Mesendoderm (in vitro differentiated cells): ENCODE results near the gene ETNPPL.

Source experiments
- DNase-seq: peaks from one replicate; pipeline ENCODE4 v3.0.0; 2013
- H2AK5ac ChIP-seq: 2 replicates; pipeline ENCODE4 v1.6.1; 2013; ENCODE audit warnings: low read length, inconsistent platforms
- H2BK120ac ChIP-seq: 2 replicates; pipeline ENCODE4 v1.6.1; 2013; ENCODE audit warnings: low read depth, mild to moderate bottlenecking, low read length, moderate library complexity, mixed read lengths
- H2BK15ac ChIP-seq: replicated peaks from 2 replicates; pipeline ENCODE4 v1.6.1; 2013; ENCODE audit warnings: low read depth, mild to moderate bottlenecking, moderate library complexity
- H2BK5ac ChIP-seq: 2 replicates; pipeline ENCODE4 v1.6.1; 2013; ENCODE audit warnings: low read length, inconsistent platforms
- H3K18ac ChIP-seq: 2 replicates; pipeline ENCODE4 v1.6.1; 2013; ENCODE audit warnings: mild to moderate bottlenecking, low read length, mixed read lengths
- H3K23ac ChIP-seq: one replicate; pipeline ENCODE4 v1.6.1; 2013; ENCODE audit warnings: low read length
- H3K27ac ChIP-seq: 2 replicates; pipeline ENCODE4 v1.5.1; 2013; ENCODE audit warnings: low read depth, mild to moderate bottlenecking, inconsistent platforms, low read length, moderate library complexity
- H3K27me3 ChIP-seq: 2 replicates; pipeline ENCODE4 v1.6.1; 2013; ENCODE audit warnings: low read length, control low read depth, mild to moderate bottlenecking, inconsistent platforms; ENCODE audit not compliant: insufficient read depth, poor library complexity
- H3K36me3 ChIP-seq: 2 replicates; pipeline ENCODE4 v1.6.1; 2013; ENCODE audit warnings: low read length, inconsistent platforms; ENCODE audit not compliant: control insufficient read depth, insufficient read depth
- H3K4ac ChIP-seq: one replicate; pipeline ENCODE4 v1.6.1; 2013; ENCODE audit warnings: low read depth, mild to moderate bottlenecking, low read length, moderate library complexity
- H3K4me1 ChIP-seq: 2 replicates; pipeline ENCODE4 v1.6.1; 2013; ENCODE audit warnings: low read depth, low read length, inconsistent platforms; ENCODE audit not compliant: control insufficient read depth
- H3K4me2 ChIP-seq: 2 replicates; pipeline ENCODE4 v1.6.1; 2013; ENCODE audit warnings: low read length
- H3K4me3 ChIP-seq: 2 replicates; pipeline ENCODE4 v1.5.1; 2013; ENCODE audit warnings: mild to moderate bottlenecking, low read length
- H3K56ac ChIP-seq: one replicate; pipeline ENCODE4 v1.6.1; 2013; ENCODE audit warnings: low read length
- H3K79me1 ChIP-seq: 2 replicates; pipeline ENCODE4 v1.6.1; 2013; ENCODE audit warnings: low read length, inconsistent platforms
- H3K79me2 ChIP-seq: 2 replicates; pipeline ENCODE4 v1.6.1; 2013; ENCODE audit warnings: mild to moderate bottlenecking, low read length; ENCODE audit not compliant: control insufficient read depth, insufficient read depth
- H3K9ac ChIP-seq: 2 replicates; pipeline ENCODE4 v1.6.1; 2013; ENCODE audit warnings: low read length, inconsistent platforms
- H4K5ac ChIP-seq: one replicate; pipeline ENCODE4 v1.6.1; 2013; ENCODE audit warnings: low read length
- H4K8ac ChIP-seq: one replicate; pipeline ENCODE4 v1.6.1; 2013; ENCODE audit warnings: low read depth, mild to moderate bottlenecking, control low read depth, low read length, moderate library complexity
- WGBS: extraction: QIAGEN DNeasy Blood & Tissue Kit; methylation state at CpG from one replicate; pipeline ENCODE4 v1.1.7; 2013; ENCODE audit warnings: low lambda C conversion rate, missing lambda C conversion rate; ENCODE audit not compliant: insufficient coverage; ENCODE audit errors: extremely low coverage; 5-methylcytosine and 5-hydroxymethylcytosine counted together

Gene ETNPPL

DNA sequence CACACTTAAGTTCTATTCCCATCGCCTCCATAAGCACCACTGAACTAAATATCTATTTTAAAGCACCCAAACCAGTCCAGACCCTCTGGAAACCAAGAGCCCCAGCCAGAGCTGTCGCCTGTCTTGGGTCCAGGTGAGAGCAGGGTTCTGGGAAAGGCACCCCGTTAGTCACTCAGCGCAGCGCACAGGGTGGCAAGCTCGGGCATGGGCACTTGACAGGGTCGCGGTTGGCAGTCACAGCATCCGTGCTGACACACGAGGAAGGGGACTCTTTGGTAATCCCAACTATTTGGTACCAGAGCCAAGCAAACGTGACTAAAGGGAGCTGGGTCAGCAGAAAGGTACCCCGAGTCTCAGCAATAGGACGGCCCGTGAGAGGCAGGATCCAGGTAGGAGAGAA lies 24.3 kb upstream of the ETNPPL start:
- H3K4me3 ChIP-seq: no peak overlapping the region
- H3K23ac ChIP-seq: no peak overlapping the region
- no peak overlapping the region for H2BK5ac ChIP-seq
- H3K4me1 ChIP-seq: no peaks in the 10 kb centered on the region
- no peak overlapping the region for H2AK5ac ChIP-seq
- no peak overlapping the region for H4K8ac ChIP-seq
- H3K27ac ChIP-seq: no peak overlapping the region
- H3K79me2 ChIP-seq: no peaks in the 10 kb centered on the region
- no CpG with 5 or more reads among the region's 14 CpGs for WGBS
- H3K4me2 ChIP-seq: no peak overlapping the region
- H2BK15ac ChIP-seq: no peak overlapping the region
- no peak overlapping the region for H2BK120ac ChIP-seq
- no peak overlapping the region for H3K4ac ChIP-seq
- H4K5ac ChIP-seq: no peak overlapping the region
- no peak overlapping the region for H3K56ac ChIP-seq
- H3K18ac ChIP-seq: no peak overlapping the region
- no peaks in the 10 kb centered on the region for H3K27me3 ChIP-seq
- no peaks in the 10 kb centered on the region for H3K79me1 ChIP-seq
- DNase-seq: no peak
- H3K9ac ChIP-seq: no peak overlapping the region
- H3K36me3 ChIP-seq: no peaks in the 10 kb centered on the region

DNA sequence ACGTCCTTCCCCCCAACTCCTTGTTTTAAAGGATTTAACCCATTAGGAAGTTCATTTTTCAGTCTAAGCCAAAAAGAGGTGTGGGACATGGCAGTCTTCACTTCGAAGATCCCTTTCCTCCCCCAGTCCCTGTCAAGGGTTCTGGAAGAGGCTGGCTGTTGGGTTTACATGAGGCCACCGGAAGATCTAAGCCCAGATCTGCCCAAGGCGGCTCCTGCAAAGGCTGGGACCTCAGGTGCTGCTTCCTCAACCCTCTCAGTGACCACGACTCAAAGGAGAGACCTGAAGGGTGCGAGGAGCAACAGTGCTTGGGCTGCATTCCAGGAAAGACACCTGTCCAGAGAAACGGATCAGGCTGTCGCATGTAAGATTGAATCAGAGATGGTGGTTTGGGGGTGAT lies 23.5 kb upstream of the ETNPPL start:
- Histone ChIP-seq H3K4me2 (no peak overlapping the region), H3K27ac (no peak overlapping the region), H3K4me1 (no peaks in the 10 kb centered on the region), H2BK120ac (no peak overlapping the region), H2BK5ac (no peak overlapping the region), H3K79me1 (no peaks in the 10 kb centered on the region), H3K79me2 (no peaks in the 10 kb centered on the region), H3K36me3 (no peaks in the 10 kb centered on the region), H2AK5ac (no peak overlapping the region), H3K23ac (no peak overlapping the region), H3K18ac (no peak overlapping the region), H4K5ac (no peak overlapping the region), H4K8ac (no peak overlapping the region), H3K27me3 (no peaks in the 10 kb centered on the region), H2BK15ac (no peak overlapping the region), H3K4ac (no peak overlapping the region), H3K56ac (no peak overlapping the region), H3K9ac (no peak overlapping the region), H3K4me3 (no peak overlapping the region)
- DNase-seq: no peak
- WGBS: no CpG with 5 or more reads among the region's 8 CpGs

DNA sequence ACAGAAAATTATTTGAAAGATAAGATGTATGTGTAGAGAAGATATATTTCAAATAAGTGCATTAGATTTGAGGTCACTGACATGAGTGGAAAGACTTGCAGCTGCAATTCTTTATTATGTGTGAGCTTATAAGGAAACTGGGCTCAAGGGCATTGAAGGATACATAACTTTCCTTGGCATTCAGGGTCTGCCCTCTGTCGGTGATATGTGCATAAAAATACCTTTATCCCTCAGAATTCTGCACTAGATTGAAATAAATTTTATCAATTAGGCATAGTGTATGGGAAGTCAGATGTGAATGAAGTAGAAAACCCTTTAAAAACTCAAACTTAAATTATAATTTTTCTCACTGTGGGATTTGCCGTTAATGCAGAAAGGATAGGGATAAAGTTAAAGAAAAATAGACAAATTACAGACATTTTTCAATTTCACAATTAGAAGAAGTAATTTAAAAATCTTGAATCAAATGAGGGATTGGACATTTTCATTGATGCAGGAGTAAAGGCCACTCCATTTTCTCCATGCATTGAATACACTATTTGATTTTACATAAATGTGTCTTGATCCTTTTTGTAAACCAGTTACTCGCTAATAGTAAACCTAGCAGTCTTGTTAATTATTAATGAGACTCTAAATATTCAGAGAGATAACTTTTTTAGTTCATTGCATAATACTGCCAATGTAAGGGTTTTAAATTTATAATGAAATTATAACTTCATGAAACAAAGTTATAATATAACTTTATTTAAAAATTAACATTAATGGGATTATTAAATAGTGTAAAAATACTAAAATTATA lies 21.0 kb upstream of the ETNPPL start:
- Histone ChIP-seq H3K56ac (no peak overlapping the region), H2AK5ac (no peak overlapping the region), H3K9ac (no peak overlapping the region), H4K8ac (no peak overlapping the region), H3K23ac (no peak overlapping the region), H3K4me1 (no peaks in the 10 kb centered on the region), H4K5ac (no peak overlapping the region), H3K18ac (no peak overlapping the region), H3K4ac (no peak overlapping the region), H3K79me2 (no peaks in the 10 kb centered on the region), H3K4me2 (no peak overlapping the region), H3K27ac (no peak overlapping the region), H3K36me3 (no peaks in the 10 kb centered on the region), H3K27me3 (no peaks in the 10 kb centered on the region), H3K79me1 (no peaks in the 10 kb centered on the region), H2BK120ac (no peak overlapping the region), H2BK5ac (no peak overlapping the region), H3K4me3 (no peak overlapping the region), H2BK15ac (no peak overlapping the region)
- DNase-seq: no peak
- no CpG with 5 or more reads among the region's 3 CpGs for WGBS

DNA sequence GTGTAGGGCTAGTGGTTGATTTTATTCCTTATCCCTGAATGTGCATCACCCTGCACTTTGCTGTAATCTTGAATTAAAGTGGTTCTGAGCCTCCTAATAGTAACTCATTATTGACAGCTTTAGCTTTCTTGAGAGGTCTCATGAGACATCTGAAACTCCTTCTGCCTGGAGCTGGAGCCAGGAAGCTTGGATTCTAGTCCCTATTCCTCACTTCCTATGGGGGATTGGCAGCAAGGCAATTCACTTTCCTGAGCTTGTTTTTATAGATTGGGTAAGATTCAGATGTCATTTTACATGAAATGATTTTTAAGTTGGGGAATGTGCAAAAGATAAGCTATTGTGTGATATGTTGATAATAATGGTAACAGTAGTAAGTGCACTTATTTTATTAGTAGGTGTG lies 17.1 kb upstream of the ETNPPL start:
- H3K27me3 ChIP-seq: no peaks in the 10 kb centered on the region
- no peak overlapping the region for H3K23ac ChIP-seq
- no peak overlapping the region for H3K4me2 ChIP-seq
- no peak overlapping the region for H2BK15ac ChIP-seq
- H3K56ac ChIP-seq: no peak overlapping the region
- H3K4ac ChIP-seq: no peak overlapping the region
- H3K4me3 ChIP-seq: no peak overlapping the region
- no peak overlapping the region for H4K5ac ChIP-seq
- H3K4me1 ChIP-seq: no peaks in the 10 kb centered on the region
- no peak overlapping the region for H2BK120ac ChIP-seq
- H2AK5ac ChIP-seq: no peak overlapping the region
- no peaks in the 10 kb centered on the region for H3K79me1 ChIP-seq
- H3K18ac ChIP-seq: no peak overlapping the region
- DNase-seq: no peak
- H3K36me3 ChIP-seq: no peaks in the 10 kb centered on the region
- H3K79me2 ChIP-seq: no peaks in the 10 kb centered on the region
- H2BK5ac ChIP-seq: no peak overlapping the region
- H3K9ac ChIP-seq: no peak overlapping the region
- no peak overlapping the region for H3K27ac ChIP-seq
- H4K8ac ChIP-seq: no peak overlapping the region

DNA sequence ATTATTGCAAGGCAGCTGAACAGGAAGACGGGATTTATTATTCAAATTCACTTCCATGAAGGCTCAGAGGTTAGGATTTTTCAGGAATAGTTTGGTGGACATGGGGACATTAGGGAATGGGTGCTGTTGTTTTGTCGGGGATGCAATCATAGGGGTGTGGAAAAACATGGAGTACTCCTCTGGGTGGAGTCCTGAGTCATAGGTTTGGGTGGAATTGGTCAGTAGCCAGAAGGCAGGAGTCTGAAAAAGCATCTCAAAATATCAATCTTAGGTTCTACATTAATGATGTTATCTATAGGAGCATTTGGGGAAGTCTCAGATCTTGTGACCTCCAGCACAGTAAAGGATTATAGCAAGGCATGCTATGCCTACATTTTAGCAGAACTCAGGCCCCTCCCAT lies 14.5 kb upstream of the ETNPPL start:
- H3K4ac ChIP-seq: no peak overlapping the region
- H4K5ac ChIP-seq: no peak overlapping the region
- H3K23ac ChIP-seq: no peak overlapping the region
- H2AK5ac ChIP-seq: no peak overlapping the region
- no peak overlapping the region for H2BK15ac ChIP-seq
- H3K4me3 ChIP-seq: no peak overlapping the region
- no peak overlapping the region for H3K9ac ChIP-seq
- no peaks in the 10 kb centered on the region for H3K79me1 ChIP-seq
- H2BK5ac ChIP-seq: no peak overlapping the region
- H3K4me1 ChIP-seq: no peaks in the 10 kb centered on the region
- H3K56ac ChIP-seq: no peak overlapping the region
- no peaks in the 10 kb centered on the region for H3K27me3 ChIP-seq
- DNase-seq: no peak
- no peak overlapping the region for H3K4me2 ChIP-seq
- no peak overlapping the region for H3K18ac ChIP-seq
- no peaks in the 10 kb centered on the region for H3K79me2 ChIP-seq
- H3K36me3 ChIP-seq: no peaks in the 10 kb centered on the region
- H2BK120ac ChIP-seq: no peak overlapping the region
- H3K27ac ChIP-seq: no peak overlapping the region
- WGBS: no CpG with 5 or more reads among the region's 2 CpGs
- H4K8ac ChIP-seq: no peak overlapping the region

DNA sequence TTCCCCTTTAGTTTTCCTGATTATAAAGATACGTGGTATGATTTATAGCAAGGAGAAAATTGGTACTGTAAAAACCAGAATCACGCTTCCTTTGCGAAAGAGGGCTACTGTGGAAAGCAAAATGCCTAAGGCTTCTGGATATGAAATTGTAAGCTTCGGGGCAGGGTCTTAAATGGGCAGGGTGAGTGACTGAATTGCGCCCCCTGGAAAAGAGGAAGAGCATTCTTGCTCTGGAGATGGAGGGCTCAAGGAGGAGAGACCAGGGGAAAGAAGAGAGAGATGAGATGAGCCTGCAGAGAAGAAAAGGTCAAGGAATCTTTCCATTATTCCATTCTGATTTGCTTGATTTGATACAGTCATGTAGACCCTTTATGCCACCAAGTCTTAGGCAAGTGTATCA lies 13.1 kb upstream of the ETNPPL start:
- no peak overlapping the region for H3K23ac ChIP-seq
- DNase-seq: peak; percentile 39
- H3K9ac ChIP-seq: no peak overlapping the region
- no peaks in the 10 kb centered on the region for H3K36me3 ChIP-seq
- H4K8ac ChIP-seq: no peak overlapping the region
- no peak overlapping the region for H3K4me2 ChIP-seq
- H3K4me3 ChIP-seq: no peak overlapping the region
- no peak overlapping the region for H3K4ac ChIP-seq
- no peak overlapping the region for H2BK5ac ChIP-seq
- no peak overlapping the region for H3K56ac ChIP-seq
- H4K5ac ChIP-seq: no peak overlapping the region
- no peak overlapping the region for H3K27ac ChIP-seq
- H3K79me2 ChIP-seq: no peaks in the 10 kb centered on the region
- no peak overlapping the region for H2BK15ac ChIP-seq
- H3K4me1 ChIP-seq: no peaks in the 10 kb centered on the region
- H3K18ac ChIP-seq: no peak overlapping the region
- WGBS: no CpG with 5 or more reads among the region's 5 CpGs
- H2BK120ac ChIP-seq: no peak overlapping the region
- no peaks in the 10 kb centered on the region for H3K79me1 ChIP-seq
- no peak overlapping the region for H2AK5ac ChIP-seq
- H3K27me3 ChIP-seq: no peaks in the 10 kb centered on the region
